GM23248 (cell line): ENCODE measurements around the gene NGF.

Experiments used
- EZH2 ChIP-seq: fragments of 200-600 bp; sonication (generic); IDR thresholded peaks from 2 replicates; pipeline ENCODE4 v1.6.1; 2018; ENCODE audit warnings: antibody characterized with exemption, mild to moderate bottlenecking; ENCODE audit not compliant: insufficient read depth, poor library complexity, severe bottlenecking
- EZH2phosphoT487 ChIP-seq: fragments of 200-600 bp; sonication (generic); IDR thresholded peaks from 2 replicates; pipeline ENCODE4 v1.6.1; 2018; ENCODE audit warnings: antibody characterized with exemption, moderate library complexity, mild to moderate bottlenecking, low read depth; ENCODE audit not compliant: insufficient read depth

DNA sequence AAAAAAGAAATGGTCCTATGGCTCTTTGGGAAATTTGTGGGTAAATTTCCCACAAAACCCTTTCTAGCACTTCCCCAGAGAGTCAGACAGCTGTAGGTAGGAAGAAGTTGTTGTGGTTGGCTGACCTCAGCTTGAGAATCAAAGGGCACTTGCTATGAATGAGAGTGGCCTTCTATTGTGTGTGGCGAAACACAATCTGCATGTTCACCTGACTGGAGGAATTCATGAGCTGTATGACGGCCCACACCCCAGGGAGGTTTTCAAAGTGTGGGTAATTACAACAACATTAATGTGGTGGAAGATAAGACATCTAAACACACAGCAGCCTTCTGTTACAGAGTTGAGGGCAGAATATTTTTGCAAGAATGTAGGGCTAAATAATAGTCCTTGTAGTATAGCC lies 38.8 kb downstream of the NGF start:
- TF ChIP-seq EZH2 (no peak), EZH2phosphoT487 (no peak)
